Keratinocyte (primary cell): ENCODE measurements around the gene FBN1. TPM values are rescaled to one million over a fixed set of nuclear protein-coding genes. Genes with fewer than 3 reads are reported as not detected.

ENCODE experiments used
- DNase-seq: peaks from one replicate; pipeline ENCODE4 v3.0.0-alpha.2; 2011; ENCODE audit warnings: low read depth, missing footprints, low spot score
- FAIRE-seq: peaks from 2 replicates; lab custom pipeline; 2011; peaks lifted over from hg19 to GRCh38; lab: Jason Lieb, UNC
- H2AFZ ChIP-seq: 2 replicates; pipeline ENCODE4 v1.6.0; 2012; ENCODE audit warnings: low read length, control low read depth, inconsistent platforms; ENCODE audit not compliant: control insufficient read depth
- H3K27ac ChIP-seq: 2 replicates; pipeline ENCODE4 v1.5.1; 2011; ENCODE audit warnings: low read length; ENCODE audit not compliant: control insufficient read depth, insufficient read depth
- H3K27me3 ChIP-seq: 3 replicates; pipeline ENCODE4 v1.6.0; 2011; ENCODE audit warnings: low read length; ENCODE audit not compliant: control insufficient read depth, insufficient read depth; ENCODE audit errors: extremely low read depth
- H3K36me3 ChIP-seq, 2 experiments: 2 replicates in 1 of 2; 3 replicates in 1 of 2; pipeline ENCODE4 v1.5.1; 2011; ENCODE audit warnings: low read length in 2 of 2, mild to moderate bottlenecking in 1 of 2; ENCODE audit not compliant: control insufficient read depth in 2 of 2, insufficient read depth in 2 of 2; ENCODE audit errors: extremely low read depth in 1 of 2
- H3K4me1 ChIP-seq: 3 replicates; pipeline ENCODE4 v1.5.1; 2011; ENCODE audit warnings: low read length; ENCODE audit not compliant: control insufficient read depth, insufficient read depth; ENCODE audit errors: extremely low read depth
- H3K4me2 ChIP-seq: 3 replicates; pipeline ENCODE4 v1.6.0; 2011; ENCODE audit warnings: low read depth, low read length; ENCODE audit not compliant: control insufficient read depth, insufficient read depth; ENCODE audit errors: extremely low read depth
- H3K4me3 ChIP-seq, 3 experiments: fragments of 200-600 bp in 1 of 3; sonication (generic) in 1 of 3; 2 replicates in 2 of 3; 3 replicates in 1 of 3; pipeline ENCODE4 v1.5.1; 2011 to 2016; ENCODE audit warnings: low read length in 3 of 3, mild to moderate bottlenecking in 3 of 3, control low read depth in 2 of 3, inconsistent platforms in 1 of 3, low read depth in 1 of 3, mixed read lengths in 1 of 3, mixed run types in 1 of 3, moderate library complexity in 1 of 3; ENCODE audit not compliant: control insufficient read depth in 2 of 3, insufficient read depth in 2 of 3; ENCODE audit errors: extremely low read depth in 1 of 3
- H3K79me2 ChIP-seq: 2 replicates; pipeline ENCODE4 v1.6.0; 2012; ENCODE audit warnings: low read length; ENCODE audit not compliant: control insufficient read depth, insufficient read depth
- H3K9ac ChIP-seq: 3 replicates; pipeline ENCODE4 v1.6.0; 2011; ENCODE audit warnings: low read length; ENCODE audit not compliant: control insufficient read depth, insufficient read depth; ENCODE audit errors: extremely low read depth
- H3K9me1 ChIP-seq: 3 replicates; pipeline ENCODE4 v1.6.0; 2011; ENCODE audit warnings: low read length; ENCODE audit not compliant: control insufficient read depth, insufficient read depth; ENCODE audit errors: extremely low read depth
- H3K9me3 ChIP-seq: 2 replicates; pipeline ENCODE4 v1.5.1; 2012; ENCODE audit warnings: low read depth, low read length; ENCODE audit not compliant: control insufficient read depth
- H4K20me1 ChIP-seq: 3 replicates; pipeline ENCODE4 v1.6.0; 2011; ENCODE audit warnings: low read length; ENCODE audit not compliant: control insufficient read depth, insufficient read depth; ENCODE audit errors: extremely low read depth
- CTCF ChIP-seq, 3 experiments: IDR thresholded peaks in 1 of 3; conservative IDR thresholded peaks in 1 of 3; optimal IDR thresholded peaks in 1 of 3; 2 replicates in 2 of 3; 3 replicates in 1 of 3; pipeline versions ENCODE3 to v1.5.1; 2011; ENCODE audit warnings: low read length in 3 of 3, mild to moderate bottlenecking in 3 of 3, moderate library complexity in 2 of 3, control low read depth in 1 of 3, inconsistent platforms in 1 of 3; ENCODE audit not compliant: insufficient read depth in 2 of 3; ENCODE audit errors: extremely low read depth in 1 of 3
- EZH2 ChIP-seq: IDR thresholded peaks from one replicate; pipeline ENCODE4 v1.6.1; 2012; ENCODE audit warnings: inconsistent platforms, mild to moderate bottlenecking, low read length, moderate library complexity
- dilution Hi-C: fragments of 300-500 bp; cut with MboI; formaldehyde crosslinking; loops from one replicate; pipeline ENCODE4 v1.7.0; 2020; ENCODE audit warnings: low sequenced_read_pairs; ENCODE audit not compliant: extremely low pct_ligation_motif_present
- polyA plus RNA-seq, 5 experiments: library from polyadenylated mRNA; depleted of rRNA in 3 of 5; stranded (reverse) in 3 of 5; stranded (forward) in 1 of 5; unstranded in 1 of 5; fragments of >200 nt; gene quantifications; 1 replicate in 1 of 5; 2 replicates in 3 of 5; 3 replicates in 1 of 5; pipeline versions ENCODE4 v1.2.1 to v1.2.3, GENCODE V29; 2011 to 2012; ENCODE audit warnings: missing spikeins in 2 of 5, low read depth in 1 of 5, low replicate concordance in 1 of 5

FBN1 gene
- polyA plus RNA-seq, 1 donor (not counting 4 experiments of a cell fraction or from before 2014, with no cell fraction given) = 3.5 TPM

GRCh38 chr15:48371961-48372360 is 273.5 kb downstream of the FBN1 start:
- H3K27ac ChIP-seq = no peak overlapping the region
- no peak overlapping the region for H2AFZ ChIP-seq
- H3K9me3 ChIP-seq = no peaks in the 10 kb centered on the region
- H4K20me1 ChIP-seq = no peaks in the 10 kb centered on the region
- TF ChIP-seq EZH2 = no peak
- no peak for TF ChIP-seq CTCF (optimal IDR thresholded peaks at IDR 0.05 in 1 of 3, IDR thresholded peaks at IDR 0.05 in 1 of 3, conservative IDR thresholded peaks at IDR 0.05 in 1 of 3; ENCODE audit: extremely low read depth in 1 of 3, insufficient read depth in 2 of 3, low read length in 3 of 3)
- H3K4me1 ChIP-seq = peaks cover 10% of the 10 kb centered on the region
- H3K4me2 ChIP-seq = no peak overlapping the region
- no peak overlapping the region for H3K9ac ChIP-seq
- no peaks in the 10 kb centered on the region for H3K27me3 ChIP-seq
- dilution Hi-C loops = no loop called here
- no peaks in the 10 kb centered on the region for H3K36me3 ChIP-seq
- no peak for FAIRE-seq
- DNase-seq = no peak
- H3K79me2 ChIP-seq = no peaks in the 10 kb centered on the region
- H3K4me3 ChIP-seq = no peak overlapping the region
- H3K9me1 ChIP-seq = no peaks in the 10 kb centered on the region

GRCh38 chr15:48371550-48371949 is 274.0 kb downstream of the FBN1 start:
- dilution Hi-C loops = no loop called here
- no peaks in the 10 kb centered on the region for H3K9me3 ChIP-seq

More at GRCh38 chr15:48371550-48371949, 274.0 kb downstream of the FBN1 start:
- Histone ChIP-seq H3K4me2 (no peak overlapping the region), H2AFZ (no peak overlapping the region), H3K4me3 (no peak overlapping the region), H3K4me1 (peaks cover 10% of the 10 kb centered on the region), H3K79me2 (no peaks in the 10 kb centered on the region), H3K9me1 (no peaks in the 10 kb centered on the region), H3K27ac (no peak overlapping the region), H4K20me1 (no peaks in the 10 kb centered on the region), H3K27me3 (no peaks in the 10 kb centered on the region), H3K9ac (no peak overlapping the region), H3K36me3 (no peaks in the 10 kb centered on the region)
- TF ChIP-seq CTCF (optimal IDR thresholded peaks at IDR 0.05 in 1 of 3, IDR thresholded peaks at IDR 0.05 in 1 of 3, conservative IDR thresholded peaks at IDR 0.05 in 1 of 3; ENCODE audit: extremely low read depth in 1 of 3, insufficient read depth in 2 of 3, low read length in 3 of 3) (no peak), EZH2 (no peak)
- DNase-seq = no peak
- FAIRE-seq = no peak
